Suprapubic skin (tissue), 4 donors: Measurements from ENCODE around the gene C2. TPM values are rescaled to one million over a fixed set of nuclear protein-coding genes. Genes with fewer than 3 reads are reported as not detected.
A peak's percentile ranks its signal among the peaks of the same experiment; 100 is the strongest.
"Not testable (repeated sequence)": the region's sequence is repeated elsewhere in the genome, so short reads cannot be mapped to it uniquely, and the experiment has no call there.

ENCODE experiments used
- DNase-seq, 2 donors: peaks; one replicate each; pipeline ENCODE4 v3.0.0-alpha.2; 2019; ENCODE audit warnings: low spot score in 2 of 2
- H3K27ac ChIP-seq: fragments of 200-600 bp; sonication (generic); one replicate; pipeline ENCODE4 v1.5.1; 2019
- H3K27me3 ChIP-seq: fragments of 200-600 bp; sonication (generic); one replicate; pipeline ENCODE4 v1.5.1; 2019
- H3K36me3 ChIP-seq: fragments of 200-600 bp; sonication (generic); one replicate; pipeline ENCODE4 v1.5.1; 2019
- H3K4me1 ChIP-seq: fragments of 200-600 bp; sonication (generic); one replicate; pipeline ENCODE4 v1.5.1; 2019
- H3K4me3 ChIP-seq: fragments of 200-600 bp; sonication (generic); one replicate; pipeline ENCODE4 v1.5.1; 2019; ENCODE audit warnings: mild to moderate bottlenecking
- H3K9me3 ChIP-seq: fragments of 200-600 bp; sonication (generic); one replicate; pipeline ENCODE4 v1.5.1; 2019
- EP300 ChIP-seq: sonication (generic); formaldehyde crosslinking; IDR thresholded peaks from one replicate; pipeline ENCODE4 v1.6.1; 2017; ENCODE audit warnings: antibody characterized with exemption
- POLR2A ChIP-seq, 2 donors: fragments of 450-650 bp; IDR thresholded peaks; one replicate each; pipeline ENCODE4 v1.6.1; 2017; ENCODE audit warnings: antibody characterized with exemption in 2 of 2, mild to moderate bottlenecking in 2 of 2, moderate library complexity in 2 of 2
- POLR2AphosphoS5 ChIP-seq, 3 donors: sonication (generic); formaldehyde crosslinking; IDR thresholded peaks; one replicate each; pipeline ENCODE4 v1.6.1; 2017; ENCODE audit warnings: antibody characterized with exemption in 3 of 3
- WGBS: methylation state at CpG from one replicate; pipeline ENCODE4 v1.1.5; 2018; 5-methylcytosine and 5-hydroxymethylcytosine counted together
- total RNA-seq, 4 donors: library from RNA; depleted of rRNA; stranded (reverse); fragments of >200 nt; gene quantifications; one replicate each; pipeline ENCODE4 v1.1.0, GENCODE V29; 2016
- TF ChIP-seq, protein P1 (sequence below), 2 donors: fragments of 200-600 bp in 1 of 2; fragments of 450-650 bp in 1 of 2; sonication (generic) in 1 of 2; IDR thresholded peaks; one replicate each; pipeline ENCODE4 v1.5.1; 2016 to 2019; ENCODE audit warnings: antibody characterized with exemption in 2 of 2, mild to moderate bottlenecking in 1 of 2, moderate library complexity in 1 of 2

Gene C2
- total RNA-seq, 4 donors from 2014 or later = 2.6 to 6.4 (median 4.1) TPM

- Histone ChIP-seq H3K27ac (peak within 1 kb of the TSS; percentile 93), H3K36me3 (peaks cover 40% of the 10 kb centered on the region), H3K4me1 (peaks cover 32% of the 10 kb centered on the region), H3K27me3 (no peaks in the 10 kb centered on the region), H3K9me3 (no peaks in the 10 kb centered on the region), H3K4me3 (peak within 1 kb of the TSS; percentile 77)
- peak in 1 of 2 donors; percentile 51 for TF ChIP-seq POLR2A (IDR thresholded peaks at IDR 0.05)
- TF ChIP-seq EP300 = no peak
- TF ChIP-seq POLR2AphosphoS5 (IDR thresholded peaks at IDR 0.05) = peak in 2 of 3 donors; percentile 70 to 89
- WGBS = under 1% methylated on average over 28 of the region's 62 CpGs
- DNase-seq = peak; percentile 98
Observed at GRCh38 chr6:31971993-31972708, 44.6 kb downstream of the C2 start, which contains the start of gene DXO. Gene DXO, minus strand, starts transcription at chr6:31972138. Its CDS starts 463 bp downstream, at chr6:31971675.

GRCh38 chr6:31972709-31973350, 45.3 kb downstream of the C2 start:
- WGBS = 6% methylated on average over 19 of the region's 19 CpGs
- TF ChIP-seq EP300 = no peak
- no peak for TF ChIP-seq POLR2AphosphoS5 (IDR thresholded peaks at IDR 0.05)
- no peak for TF ChIP-seq POLR2A (IDR thresholded peaks at IDR 0.05)
- TF ChIP-seq, protein P1, sequence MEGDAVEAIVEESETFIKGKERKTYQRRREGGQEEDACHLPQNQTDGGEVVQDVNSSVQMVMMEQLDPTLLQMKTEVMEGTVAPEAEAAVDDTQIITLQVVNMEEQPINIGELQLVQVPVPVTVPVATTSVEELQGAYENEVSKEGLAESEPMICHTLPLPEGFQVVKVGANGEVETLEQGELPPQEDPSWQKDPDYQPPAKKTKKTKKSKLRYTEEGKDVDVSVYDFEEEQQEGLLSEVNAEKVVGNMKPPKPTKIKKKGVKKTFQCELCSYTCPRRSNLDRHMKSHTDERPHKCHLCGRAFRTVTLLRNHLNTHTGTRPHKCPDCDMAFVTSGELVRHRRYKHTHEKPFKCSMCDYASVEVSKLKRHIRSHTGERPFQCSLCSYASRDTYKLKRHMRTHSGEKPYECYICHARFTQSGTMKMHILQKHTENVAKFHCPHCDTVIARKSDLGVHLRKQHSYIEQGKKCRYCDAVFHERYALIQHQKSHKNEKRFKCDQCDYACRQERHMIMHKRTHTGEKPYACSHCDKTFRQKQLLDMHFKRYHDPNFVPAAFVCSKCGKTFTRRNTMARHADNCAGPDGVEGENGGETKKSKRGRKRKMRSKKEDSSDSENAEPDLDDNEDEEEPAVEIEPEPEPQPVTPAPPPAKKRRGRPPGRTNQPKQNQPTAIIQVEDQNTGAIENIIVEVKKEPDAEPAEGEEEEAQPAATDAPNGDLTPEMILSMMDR (IDR thresholded peaks at IDR 0.05) = no peak
- no peak for DNase-seq
- Histone ChIP-seq H3K4me1 (peaks cover 32% of the 10 kb centered on the region), H3K36me3 (peaks cover 33% of the 10 kb centered on the region), H3K9me3 (no peaks in the 10 kb centered on the region), H3K27ac (peak overlapping the region; percentile 93), H3K4me3 (peak overlapping the region; percentile 77), H3K27me3 (no peaks in the 10 kb centered on the region)

DNA sequence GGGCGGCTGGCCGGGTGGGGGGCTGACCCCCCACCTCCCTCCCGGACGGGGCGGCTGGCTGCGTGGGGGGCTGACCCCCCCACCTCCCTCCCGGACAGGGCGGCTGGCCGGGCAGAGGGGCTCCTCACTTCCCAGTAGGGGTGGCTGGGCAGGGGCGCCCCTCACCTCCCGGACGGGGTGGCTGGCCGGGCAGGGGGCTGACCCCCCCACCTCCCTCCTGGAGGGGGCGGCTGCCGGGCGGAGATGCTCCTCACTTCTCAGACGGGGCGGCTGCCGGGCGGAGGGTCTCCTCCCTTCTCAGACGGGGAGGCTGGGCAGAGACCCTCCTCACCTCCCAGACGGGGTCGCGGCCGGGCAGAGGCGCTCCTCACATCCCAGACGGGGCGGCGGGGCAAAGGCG, 48.5 kb downstream of the C2 start:
- not testable (repeated sequence) for H3K27me3 ChIP-seq, H3K4me3 ChIP-seq, H3K27ac ChIP-seq, H3K9me3 ChIP-seq, DNase-seq
- WGBS = no CpG with 5 or more reads among the region's 30 CpGs
- Histone ChIP-seq H3K36me3 (peaks cover 16% of the 10 kb centered on the region), H3K4me1 (peaks cover 23% of the 10 kb centered on the region)

- Histone ChIP-seq H3K4me1 (peaks cover 10% of the 10 kb centered on the region), H3K27ac (no peak overlapping the region), H3K4me3 (no peak overlapping the region), H3K27me3 (no peaks in the 10 kb centered on the region), H3K9me3 (no peaks in the 10 kb centered on the region), H3K36me3 (peaks cover 16% of the 10 kb centered on the region)
- TF ChIP-seq, protein P1 (IDR thresholded peaks at IDR 0.05) = no peak
- WGBS = 94% methylated on average over 12 of the region's 12 CpGs
- no peak for DNase-seq
Observed at GRCh38 chr6:31977816-31978431, 50.4 kb downstream of the C2 start.

GRCh38 chr6:31978831-31979230, 51.3 kb downstream of the C2 start:
- TF ChIP-seq, protein P1 (IDR thresholded peaks at IDR 0.05) = no peak
- TF ChIP-seq POLR2AphosphoS5 (IDR thresholded peaks at IDR 0.05) (no peak), POLR2A (IDR thresholded peaks at IDR 0.05) (no peak), EP300 (no peak)
- Histone ChIP-seq H3K4me3 (no peak overlapping the region), H3K36me3 (peaks cover 16% of the 10 kb centered on the region), H3K4me1 (peaks cover 1% of the 10 kb centered on the region), H3K27me3 (no peaks in the 10 kb centered on the region), H3K27ac (no peak overlapping the region), H3K9me3 (no peaks in the 10 kb centered on the region)
- 90% methylated on average over 5 of the region's 5 CpGs for WGBS
- no peak for DNase-seq

DNA sequence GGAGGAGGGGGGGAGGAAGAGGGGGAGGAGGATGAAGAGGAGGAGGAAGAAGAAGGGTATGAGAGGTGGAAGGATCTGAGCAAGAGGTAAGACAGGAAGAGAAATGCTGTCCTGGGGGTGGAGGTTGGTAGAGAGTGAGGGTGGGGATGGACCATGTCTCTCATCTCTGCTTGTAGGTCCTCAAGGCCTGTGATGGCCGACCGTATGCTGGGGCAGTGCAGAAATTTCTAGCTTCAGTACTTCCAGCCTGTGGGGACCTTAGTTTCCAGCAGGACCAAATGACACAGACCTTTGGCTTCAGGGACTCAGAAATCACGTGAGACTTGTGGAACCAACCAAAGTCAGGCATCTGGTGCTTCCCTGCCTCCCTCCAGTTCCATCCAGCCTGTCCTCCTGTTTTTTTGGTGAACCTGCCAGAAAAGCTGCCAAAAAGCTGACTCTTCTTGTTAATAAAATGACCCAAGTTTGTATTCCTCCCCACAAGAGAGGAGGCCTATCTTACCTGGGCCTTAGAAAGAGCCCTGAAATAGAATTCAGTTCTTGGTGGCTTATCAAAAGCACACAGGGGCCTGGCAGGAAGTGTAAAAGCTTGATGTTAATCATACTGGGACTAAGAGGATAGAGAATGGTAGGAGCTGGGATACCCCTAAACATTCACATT, 51.9 kb downstream of the C2 start:
- no peak overlapping the region for H3K4me3 ChIP-seq
- H3K27me3 ChIP-seq = no peaks in the 10 kb centered on the region
- no peak for DNase-seq
- H3K27ac ChIP-seq = no peak overlapping the region
- H3K4me1 ChIP-seq = no peaks in the 10 kb centered on the region
- no peaks in the 10 kb centered on the region for H3K9me3 ChIP-seq
- TF ChIP-seq, protein P1 (IDR thresholded peaks at IDR 0.05) = no peak
- TF ChIP-seq POLR2A (IDR thresholded peaks at IDR 0.05) (no peak), EP300 (no peak), POLR2AphosphoS5 (IDR thresholded peaks at IDR 0.05) (no peak)
- WGBS = 89% methylated on average over 3 of the region's 3 CpGs
- H3K36me3 ChIP-seq = peaks cover 16% of the 10 kb centered on the region

DNA sequence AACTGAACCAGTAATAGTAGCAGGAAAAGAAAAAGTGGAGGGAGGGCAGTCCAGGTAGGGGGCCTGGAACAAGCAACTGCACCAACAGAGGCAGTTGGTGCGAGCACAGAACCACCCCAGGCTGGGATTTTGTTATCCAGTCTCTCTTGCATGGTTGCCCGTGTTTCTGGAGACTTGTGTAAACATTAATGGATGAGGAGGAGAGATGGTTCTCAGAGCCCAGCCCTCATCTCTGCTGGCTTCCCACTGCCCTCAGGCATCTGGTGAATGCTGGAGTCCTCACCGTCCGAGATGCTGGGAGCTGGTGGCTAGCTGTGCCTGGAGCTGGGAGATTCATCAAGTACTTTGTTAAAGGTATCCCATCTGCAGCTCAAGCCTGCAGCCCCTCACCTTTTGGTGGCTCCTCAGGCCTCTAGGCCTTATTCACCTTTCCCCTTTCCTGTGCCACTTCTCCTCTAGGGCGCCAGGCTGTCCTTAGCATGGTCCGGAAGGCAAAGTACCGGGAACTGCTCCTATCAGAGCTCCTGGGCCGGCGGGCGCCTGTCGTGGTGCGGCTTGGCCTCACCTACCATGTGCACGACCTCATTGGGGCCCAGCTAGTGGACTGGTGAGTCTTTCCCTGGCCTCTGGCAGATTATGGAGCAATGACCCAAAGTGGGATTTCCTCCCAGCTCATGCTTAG, 52.8 kb downstream of the C2 start:
- H3K9me3 ChIP-seq, DNase-seq, H3K4me1 ChIP-seq, H3K27ac ChIP-seq, H3K27me3 ChIP-seq, H3K4me3 ChIP-seq: not testable (repeated sequence)
- H3K36me3 ChIP-seq = peaks cover 16% of the 10 kb centered on the region
- 90% methylated on average over 4 of the region's 13 CpGs for WGBS

GRCh38 chr6:31980998-31981397, 53.5 kb downstream of the C2 start:
- H3K9me3 ChIP-seq, H3K4me1 ChIP-seq, H3K4me3 ChIP-seq, DNase-seq, H3K27me3 ChIP-seq, H3K27ac ChIP-seq: not testable (repeated sequence)
- WGBS = no CpG with 5 or more reads among the region's 5 CpGs
- H3K36me3 ChIP-seq = peaks cover 16% of the 10 kb centered on the region
